Esophagus mucosa (tissue), 1 donor: ENCODE data around the gene CDH4. TPM values are rescaled to one million over a fixed set of nuclear protein-coding genes. Genes with fewer than 3 reads are reported as not detected.

Experiments used
- ATAC-seq: fragments of 200-7000 bp; cut with Tn5 transposase; one replicate; pipeline ENCODE4 v1.9.1; 2020
- total RNA-seq: library from RNA; stranded (reverse); gene quantifications from one replicate; pipeline ENCODE4 v1.2.4, GENCODE V29; 2023
- donor health status: DM: yes; HTN: yes; CAD: no.

Gene CDH4
- total RNA-seq, 1 donor from 2014 or later: not detected

DNA sequence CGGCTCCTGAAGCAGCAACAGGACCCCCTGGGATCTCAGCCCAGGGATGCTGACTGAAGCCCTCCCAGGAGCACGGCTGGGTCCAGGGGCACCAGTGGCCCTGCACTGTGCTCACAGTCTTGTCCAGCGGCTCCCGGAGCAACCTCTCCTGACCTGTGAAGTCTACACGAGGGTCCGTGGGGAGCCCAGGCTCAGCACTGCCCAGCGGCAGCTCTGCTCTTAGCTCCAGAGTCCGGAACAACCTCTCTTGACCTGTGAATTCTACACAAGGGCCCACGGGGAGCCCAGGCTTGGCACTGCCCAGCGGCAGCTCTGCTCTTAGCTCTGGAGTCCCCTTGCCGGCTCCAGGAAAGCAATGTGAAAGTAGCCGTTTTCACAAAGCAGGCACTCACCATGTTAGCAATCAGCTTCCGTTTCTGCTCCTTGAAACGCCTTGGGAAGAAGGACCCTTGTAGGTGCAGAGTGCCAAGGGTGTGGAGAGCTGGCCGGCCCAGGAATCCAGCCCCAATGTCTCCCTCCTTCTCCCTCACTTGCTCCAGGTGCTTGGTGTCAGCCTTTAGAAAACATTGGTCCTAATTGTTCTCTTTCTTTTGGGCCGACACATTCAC lies 310.9 kb downstream of the CDH4 start:
- ATAC-seq: no peak

DNA sequence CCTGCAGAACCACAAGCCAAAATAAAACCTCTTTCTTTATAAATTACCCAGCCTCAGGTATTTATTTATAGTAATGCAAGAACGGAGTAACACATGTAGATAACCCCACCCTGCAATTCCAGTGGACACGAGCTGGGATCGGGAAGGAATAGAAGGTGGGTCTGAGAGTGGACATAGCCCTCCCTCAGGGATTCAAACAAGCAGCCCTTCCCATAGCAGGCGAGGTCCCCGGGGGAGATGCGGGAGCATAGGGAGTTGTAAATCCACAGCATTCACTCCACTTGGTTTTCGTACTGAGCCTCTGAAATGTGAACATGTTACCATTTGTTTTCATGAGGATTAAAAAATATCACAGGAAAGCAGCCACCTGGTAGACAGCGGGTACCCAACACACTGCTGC lies 312.6 kb downstream of the CDH4 start:
- no peak for ATAC-seq

DNA sequence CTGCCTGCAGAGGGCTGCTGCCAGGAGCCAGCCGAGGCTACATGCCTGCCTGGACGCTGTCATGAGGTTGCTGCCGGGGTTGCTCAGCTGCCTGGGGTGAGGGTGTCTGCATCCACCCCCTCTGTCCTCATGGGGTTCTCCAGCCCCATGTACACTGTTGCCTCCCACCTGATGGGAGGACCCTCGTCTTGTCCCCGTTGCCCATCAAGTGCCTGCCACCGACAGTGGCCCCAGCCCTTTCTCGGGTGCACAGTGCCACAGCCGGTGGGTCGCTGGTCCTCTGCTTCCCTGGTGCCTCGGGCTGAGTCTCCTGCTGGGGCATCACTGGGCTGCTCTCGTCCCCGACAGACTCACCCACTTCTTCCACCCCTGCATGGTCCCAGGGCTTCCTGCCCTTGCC lies 313.7 kb downstream of the CDH4 start:
- no peak for ATAC-seq

DNA sequence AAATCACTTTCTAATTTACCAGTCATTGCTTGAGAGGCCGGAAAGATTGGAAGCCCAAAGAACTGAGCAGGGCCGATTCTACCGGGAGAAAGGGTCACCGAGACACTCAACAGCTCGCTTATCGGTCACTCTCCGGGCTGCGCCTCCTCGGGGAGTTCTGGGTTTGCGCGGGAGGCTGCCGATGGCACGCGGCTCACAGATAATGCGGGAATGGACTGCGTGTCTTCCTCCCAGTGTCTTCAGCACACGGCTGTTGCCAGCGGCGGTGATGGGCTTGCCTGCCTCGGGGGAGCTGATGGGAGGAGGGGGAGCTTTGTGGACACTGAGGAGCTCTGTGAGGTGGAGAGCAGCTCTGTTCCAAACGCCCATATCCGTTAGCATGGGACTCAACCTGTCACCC lies 314.6 kb downstream of the CDH4 start:
- ATAC-seq: no peak

DNA sequence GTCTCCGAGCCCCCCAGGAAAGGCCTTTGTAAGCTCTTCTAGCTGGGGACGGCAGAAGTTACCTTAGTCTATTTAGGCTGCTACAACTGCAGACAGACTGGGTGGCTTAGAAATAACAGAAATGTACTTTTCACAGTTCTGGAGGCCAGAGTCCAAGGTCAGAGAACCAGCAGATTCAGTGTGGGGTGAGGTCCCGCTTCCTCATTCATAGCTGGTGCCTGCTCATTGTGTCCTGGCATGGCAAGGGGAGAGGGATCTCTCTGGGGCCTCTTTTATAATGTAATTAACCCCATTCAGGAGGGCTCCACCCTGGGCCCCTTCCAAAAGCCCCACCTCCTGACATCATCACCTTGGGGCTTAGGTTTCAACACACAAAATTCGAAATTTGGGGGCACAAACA lies 315.1 kb downstream of the CDH4 start:
- no peak for ATAC-seq

DNA sequence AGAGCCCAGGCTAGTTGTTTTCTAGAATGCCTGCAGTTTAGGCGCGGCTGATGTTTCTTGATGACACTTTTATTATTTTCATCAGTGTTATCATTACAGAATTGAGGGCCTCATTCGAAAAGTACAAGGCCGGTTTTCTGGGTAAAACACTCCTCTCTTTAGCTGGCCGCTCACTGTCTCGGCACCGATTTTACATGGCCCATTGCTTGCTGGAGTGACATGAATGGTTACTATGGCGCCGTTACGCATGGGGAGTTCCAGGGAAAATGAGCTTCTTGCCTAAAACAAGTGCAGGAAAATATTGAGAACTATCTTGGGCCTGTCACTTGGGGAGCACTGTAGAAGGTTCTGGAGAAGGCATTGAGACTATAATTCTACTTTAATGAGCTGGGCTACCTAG lies 317.8 kb downstream of the CDH4 start:
- no peak for ATAC-seq

DNA sequence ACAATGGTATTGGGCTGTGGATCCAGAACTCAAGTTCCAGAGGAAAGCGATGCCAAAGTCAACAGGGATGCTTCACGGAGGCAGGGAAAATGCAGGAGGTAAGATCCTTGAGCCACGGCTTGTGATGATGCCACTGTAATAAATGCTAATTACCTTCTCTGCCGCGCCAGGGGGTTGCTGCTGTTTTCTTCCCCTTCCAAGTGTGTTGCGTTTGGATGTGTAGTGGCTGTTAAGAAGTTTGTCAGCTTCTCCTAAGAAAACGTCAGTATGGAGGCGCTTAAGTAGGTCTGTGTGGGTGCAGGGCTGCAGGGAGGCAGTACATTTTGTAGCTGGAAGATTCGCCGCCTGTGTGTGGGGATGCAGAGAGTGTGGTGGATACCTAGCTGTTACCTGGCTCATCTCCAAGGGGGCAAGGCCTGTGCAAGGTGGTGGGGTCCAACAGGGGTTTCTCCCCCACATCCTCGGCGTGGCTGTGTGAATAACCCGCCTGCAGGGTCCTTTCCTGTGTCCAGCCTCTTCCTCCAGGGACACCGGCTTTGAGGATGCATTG lies 318.7 kb downstream of the CDH4 start:
- no peak for ATAC-seq

DNA sequence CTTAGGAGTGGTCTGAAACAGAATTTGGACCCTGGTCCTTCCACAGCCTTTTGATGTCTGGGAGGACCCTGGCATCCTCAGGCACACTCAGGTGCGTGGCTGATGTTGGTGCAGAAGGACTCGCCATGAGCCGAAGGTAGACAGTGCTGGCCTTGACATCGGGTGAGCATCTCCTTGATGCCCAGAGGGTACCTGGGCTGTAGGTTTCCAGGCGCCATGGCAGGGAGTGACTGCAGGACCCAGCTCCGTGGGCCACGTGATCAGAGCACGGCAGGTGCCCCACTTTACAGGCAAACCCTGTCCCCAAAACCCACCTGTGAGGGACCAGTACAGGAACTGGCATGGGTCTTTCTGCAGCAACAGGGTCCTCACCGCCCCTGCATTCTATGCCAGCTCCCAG lies 319.2 kb downstream of the CDH4 start:
- no peak for ATAC-seq

DNA sequence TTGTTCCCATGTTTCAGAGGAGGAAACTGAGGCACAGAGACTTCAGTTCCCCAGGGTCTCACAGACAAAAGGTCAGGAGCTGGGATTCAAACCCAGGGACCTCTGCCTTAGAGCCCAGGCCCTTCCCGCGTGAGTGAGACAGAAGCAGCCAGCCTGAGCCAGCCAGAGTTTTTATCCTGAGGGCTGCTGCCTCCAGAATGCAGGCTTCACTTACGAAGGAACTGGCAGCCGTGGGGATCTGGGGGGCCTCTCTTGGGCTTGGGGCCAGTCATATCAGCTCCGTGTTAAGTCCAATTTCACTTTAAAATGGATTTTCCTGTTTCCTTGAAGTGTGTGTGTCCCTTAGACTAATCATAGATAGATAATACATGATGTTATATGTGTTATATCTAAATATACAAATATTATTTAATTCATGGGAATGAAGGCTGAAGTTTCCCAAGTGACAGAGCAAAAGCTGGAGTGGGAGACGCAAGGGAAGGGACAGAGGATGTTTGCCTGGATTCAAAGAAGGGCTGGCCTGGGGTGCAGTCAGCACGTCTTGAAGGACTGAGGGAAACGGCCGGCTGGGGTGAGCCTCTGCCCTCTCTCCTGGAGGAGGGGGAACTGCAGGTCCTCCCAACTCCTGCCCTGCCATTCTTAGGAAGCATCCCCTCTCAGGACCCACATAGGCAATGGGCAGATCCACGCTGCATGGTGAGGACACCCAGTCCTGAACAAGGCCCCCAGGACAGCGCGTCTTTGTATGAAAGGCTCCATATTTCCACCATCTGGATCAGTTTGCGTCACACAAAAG lies 320.1 kb downstream of the CDH4 start:
- ATAC-seq: no peak

DNA sequence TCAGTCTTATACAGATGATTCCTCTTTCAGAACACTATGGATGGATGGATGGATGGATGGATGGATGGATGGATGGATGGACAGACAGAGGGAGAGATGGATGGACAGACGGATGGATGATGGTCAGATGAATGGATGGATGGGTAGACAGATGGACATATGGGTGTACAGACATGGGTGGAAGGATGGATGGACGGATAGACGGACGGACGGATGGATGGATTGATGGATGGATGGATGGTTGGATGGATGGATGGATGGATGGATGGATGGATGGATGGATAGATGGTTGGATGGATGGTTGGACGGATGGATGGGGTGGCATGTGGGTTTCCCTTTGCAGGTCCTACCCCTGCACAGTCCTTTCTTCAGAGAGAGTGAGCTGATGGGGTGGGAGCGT lies 320.7 kb downstream of the CDH4 start:
- no peak for ATAC-seq

DNA sequence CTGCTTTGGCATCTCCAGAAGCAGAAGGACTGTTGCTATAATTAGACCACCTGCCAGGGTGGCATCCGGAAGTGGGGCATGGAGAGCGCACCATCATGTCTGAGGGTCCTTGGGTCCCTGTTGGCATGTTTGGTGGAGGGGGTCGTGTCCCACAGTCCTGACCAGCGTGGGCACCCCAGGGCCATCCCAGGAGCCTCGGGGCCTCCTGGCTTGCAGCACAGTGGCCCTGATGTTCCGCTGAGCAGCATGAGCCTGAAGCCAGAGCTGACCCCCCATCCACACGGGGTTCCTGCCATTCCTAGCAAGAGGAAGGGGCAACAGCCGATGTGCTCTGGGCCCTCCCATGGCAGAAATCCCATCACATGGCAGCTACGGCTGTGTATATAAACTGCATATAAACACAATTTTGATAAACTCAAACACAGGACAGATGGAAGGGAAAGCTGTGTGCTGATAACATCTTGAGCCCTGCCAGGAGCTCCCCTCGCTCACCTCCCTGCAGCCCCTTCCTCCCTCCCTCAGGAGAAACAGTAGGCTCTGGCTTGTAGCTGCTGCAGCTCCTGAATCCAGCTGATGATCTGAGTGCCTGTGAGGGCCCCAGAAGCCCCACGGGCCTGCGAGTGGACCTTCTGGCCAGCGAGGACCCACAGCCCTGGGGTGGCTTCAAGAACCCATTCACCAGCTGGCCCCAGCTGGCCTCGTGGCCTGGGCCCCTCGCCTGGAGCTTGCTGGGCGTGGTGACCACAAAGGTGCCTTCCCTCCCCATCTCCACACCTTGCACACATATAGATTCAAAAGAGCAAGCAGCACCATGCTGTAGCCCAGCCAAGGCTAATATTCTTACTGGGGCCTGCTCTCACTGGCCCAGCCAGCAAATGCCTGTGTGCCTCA lies 321.6 kb downstream of the CDH4 start:
- no peak for ATAC-seq

DNA sequence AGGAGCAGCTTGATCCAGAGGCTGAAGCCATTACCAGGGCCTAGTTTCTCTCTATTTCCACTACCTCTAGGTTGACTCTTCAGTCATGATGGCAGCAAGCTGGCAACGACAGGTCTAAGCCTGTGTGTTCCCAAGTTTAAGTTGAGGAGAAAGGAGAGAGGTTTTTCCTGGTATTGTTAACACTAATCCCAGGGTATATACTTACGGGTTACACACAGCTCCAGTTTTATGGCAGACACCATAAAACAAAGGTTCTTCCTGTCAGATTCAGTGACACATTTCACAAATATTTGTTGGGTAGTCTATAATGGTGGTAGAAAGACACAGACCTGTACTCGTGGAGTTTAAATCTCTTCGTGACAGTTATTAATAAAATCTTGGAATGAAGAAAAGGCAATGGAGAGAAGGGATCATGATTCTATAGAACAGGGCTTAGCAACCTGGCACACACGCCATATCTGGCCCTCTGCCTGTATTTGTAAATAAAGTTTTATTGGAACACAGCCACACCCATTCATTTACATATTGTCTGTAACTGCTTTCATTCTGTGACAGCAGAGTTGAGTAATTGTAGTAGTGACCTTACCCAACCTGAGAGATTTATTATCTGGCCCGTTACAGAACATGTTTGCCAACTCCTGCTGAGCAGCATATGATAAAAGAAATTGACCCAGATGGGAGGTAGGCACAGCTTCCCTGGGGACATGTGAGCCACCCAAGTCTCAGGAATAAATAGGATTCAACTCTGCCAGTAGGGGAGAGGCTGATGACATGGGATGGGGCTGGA lies 323.3 kb downstream of the CDH4 start:
- peak; percentile 74 for ATAC-seq

DNA sequence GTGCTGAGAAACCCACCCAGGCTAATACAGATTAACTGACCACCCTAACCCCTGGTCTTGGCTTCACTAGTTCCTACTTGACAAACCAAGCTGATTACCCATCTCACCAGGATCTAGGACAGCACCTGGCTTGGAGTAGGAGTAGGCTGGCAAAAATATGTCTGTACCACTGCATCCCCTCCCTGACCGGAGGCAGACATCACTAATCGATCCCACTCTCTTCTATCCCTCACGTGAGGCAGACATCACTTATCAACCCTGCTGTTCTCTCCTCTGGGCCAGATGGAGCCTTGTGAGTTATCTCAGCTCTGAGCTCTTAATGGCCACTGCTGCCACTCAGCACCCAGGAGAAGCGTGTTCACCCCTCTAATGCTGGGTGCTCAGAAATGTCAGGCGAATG lies 324.3 kb downstream of the CDH4 start:
- no peak for ATAC-seq

DNA sequence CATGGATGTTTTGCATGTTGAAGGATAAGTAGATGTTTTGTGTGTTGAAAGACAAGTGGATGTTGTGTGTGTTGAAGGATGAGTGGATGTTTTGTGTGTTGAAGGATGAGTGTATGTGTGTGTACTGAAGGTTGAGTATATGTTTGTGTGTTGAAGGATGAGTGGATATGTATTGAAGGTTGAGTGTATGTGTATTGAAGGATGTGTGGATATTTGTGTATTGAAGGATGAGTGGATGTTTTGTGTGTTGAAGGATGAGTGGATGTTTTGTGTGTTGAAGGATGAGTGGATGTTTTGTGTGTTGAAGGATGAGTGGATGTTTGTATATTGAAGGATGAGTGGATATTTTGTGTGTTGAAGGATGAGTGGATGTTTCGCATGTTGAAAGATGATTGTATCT lies 325.0 kb downstream of the CDH4 start:
- ATAC-seq: no peak

DNA sequence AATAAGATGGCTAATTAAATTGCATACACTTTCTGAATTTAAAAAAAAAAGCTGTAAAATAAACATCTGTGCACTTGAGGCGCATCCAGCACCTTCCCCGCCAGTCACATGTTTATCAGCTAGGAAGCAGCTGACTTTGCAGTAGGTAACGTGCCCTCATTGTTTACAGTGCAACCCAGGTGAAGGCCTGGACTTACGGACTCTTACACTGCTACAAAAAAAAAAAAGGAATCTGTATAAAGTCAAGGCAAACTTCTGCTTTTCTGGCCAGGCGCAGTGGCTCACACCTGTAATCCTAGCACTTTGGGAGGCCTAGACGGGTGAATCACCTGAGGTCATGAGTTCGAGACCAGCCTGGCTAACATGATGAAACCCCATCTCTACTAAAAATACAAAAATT lies 327.8 kb downstream of the CDH4 start:
- ATAC-seq: no peak

DNA sequence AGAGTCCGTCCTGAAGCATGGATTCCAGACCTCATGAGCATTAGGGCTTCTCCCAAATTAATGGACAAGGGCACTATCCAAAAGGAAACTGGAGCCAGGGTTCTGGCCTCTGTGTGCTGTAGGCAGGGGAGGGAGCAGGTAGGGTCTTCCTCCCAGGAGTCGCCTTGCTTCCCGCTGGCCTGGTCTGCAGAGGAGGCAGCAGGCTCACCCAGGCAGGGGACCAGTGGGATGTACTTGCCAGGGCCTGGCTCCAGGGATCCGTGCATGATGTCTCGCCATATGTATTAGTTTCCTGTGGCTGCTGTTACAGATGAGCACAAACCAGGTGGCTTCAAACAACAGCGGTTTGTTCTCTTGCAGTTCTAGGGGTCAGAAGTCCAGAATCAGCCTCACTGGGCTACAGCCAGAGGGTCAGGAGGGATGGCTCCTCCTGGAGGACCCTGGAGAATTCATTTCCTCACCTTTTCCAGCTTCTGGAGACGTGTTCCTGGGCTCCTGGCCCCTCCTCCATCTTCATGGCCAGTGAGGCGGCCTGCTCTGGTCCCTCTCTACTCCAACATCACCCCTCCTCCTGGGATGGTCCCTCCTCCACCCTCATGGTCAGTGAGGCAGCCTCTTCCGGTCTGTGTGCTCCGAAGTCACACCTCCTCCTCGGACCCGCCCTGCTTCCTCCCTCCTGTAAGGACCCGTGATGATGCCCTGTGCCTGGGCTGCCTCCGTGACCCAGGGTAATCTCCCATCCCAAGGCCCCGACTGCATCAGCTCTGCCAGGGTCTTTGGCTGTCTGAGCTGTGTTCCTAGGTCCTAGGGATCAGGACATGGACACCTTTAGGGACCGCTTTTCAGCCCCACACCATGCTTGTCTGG lies 329.1 kb downstream of the CDH4 start:
- ATAC-seq: no peak

DNA sequence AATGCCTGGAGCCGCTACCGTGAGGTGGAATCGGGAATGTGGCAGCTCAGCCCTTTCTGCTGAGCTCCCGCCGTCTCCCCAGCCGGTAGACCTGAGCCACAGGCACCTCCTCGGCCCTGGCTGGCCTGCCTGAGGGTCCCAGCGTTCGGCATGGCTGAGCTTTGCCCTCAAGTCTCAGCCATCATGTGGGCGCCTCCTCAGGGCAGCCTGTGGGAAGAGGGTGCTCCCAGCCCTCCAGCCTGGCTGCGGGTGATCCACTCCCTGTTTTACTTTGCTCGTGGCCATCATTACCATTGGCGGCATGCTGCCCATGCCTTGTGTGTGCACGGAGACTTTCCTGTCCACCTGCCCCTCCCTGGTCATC lies 329.7 kb downstream of the CDH4 start:
- no peak for ATAC-seq

DNA sequence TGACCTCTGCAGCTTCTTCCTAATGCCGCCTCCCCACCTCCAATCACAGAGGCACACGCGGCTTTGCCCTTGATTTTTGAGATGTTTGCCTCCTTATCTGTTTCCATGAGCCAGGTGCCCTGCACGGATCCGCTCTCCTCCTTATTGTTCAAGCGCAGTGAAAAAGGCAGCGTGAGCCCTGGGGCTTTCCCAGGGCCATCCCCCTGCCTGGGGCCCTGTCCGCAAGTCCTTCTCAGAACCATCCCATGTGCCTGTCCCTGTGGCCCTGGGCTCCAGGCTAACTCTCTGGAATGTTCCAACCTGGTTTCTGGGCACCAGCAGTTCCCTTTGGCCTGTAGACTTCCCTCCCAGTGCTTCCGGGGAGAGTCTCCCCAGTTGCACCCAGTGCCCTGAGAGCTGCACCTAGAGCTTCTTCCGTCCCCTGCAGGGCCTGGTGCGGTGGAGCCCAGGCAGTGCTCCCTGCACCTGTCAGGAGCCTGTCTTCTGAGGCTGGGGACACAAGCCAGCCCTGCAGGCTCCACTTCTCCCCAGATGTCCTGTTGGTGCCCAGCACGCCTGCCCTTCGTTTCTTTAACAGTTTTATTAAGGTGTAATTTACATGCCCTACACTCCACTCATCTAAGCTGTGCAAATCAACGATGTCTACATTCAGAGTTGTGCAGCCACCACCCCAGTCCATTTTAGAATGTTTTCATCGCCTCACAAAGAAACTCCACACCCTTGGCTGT lies 330.3 kb downstream of the CDH4 start:
- ATAC-seq: no peak

DNA sequence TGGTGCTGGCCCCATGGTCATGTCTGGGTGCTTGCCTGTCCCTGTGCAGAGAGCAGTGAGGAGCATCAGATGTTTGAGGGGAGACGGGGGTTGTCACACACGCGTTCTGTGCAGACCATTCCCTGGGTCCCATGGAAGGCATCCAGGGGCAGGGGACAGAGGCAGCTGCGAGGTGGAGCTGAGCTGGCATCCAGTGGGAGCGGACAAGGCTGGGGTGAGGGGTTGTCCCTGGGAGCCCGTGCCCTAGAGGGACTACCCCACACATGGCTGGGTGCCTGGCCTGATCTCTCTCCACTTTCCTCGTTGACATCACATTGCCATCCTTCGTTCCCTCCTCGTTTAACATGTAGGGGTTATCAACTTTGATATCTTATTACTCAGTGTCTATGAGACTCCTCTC lies 331.3 kb downstream of the CDH4 start:
- ATAC-seq: no peak

DNA sequence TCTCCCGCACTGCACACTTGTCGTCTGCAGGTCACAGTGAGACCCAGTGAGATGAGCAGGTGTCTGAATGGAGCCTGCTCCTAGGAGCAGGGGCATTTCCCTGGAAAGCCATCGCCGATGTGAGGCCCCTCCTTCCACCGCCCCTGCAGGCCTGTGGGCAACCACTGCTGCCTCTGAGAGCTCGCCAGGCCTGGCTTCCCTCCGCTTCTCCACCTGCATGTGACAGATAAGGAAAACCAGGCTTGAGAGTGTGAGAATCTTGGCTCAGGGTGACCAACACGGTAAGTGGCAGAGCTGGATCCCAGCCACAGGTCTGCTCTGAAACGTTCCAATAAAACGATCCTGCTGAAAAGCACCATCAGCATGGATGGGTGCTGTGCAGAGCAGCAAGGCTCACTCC lies 332.8 kb downstream of the CDH4 start:
- no peak for ATAC-seq

DNA sequence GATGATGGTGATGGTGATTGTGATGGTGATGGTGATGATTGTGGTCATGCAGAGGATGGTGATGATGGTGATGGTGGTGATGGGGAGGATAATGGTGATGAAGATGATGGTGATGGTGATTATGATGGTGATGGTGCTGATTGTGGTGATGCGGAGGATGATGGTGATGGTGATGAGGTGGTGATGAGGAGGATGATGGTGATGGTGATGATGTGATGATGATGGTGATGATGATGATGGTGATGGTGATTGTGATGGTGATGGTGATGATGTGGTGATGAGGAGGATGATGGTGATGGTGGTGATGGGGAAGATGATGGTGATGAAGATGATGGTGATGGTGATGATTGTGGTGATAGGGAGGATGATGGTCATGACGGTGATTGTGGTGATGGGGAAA lies 333.7 kb downstream of the CDH4 start:
- no peak for ATAC-seq
